ENCODE measurements around the gene PPT2. TPM values are rescaled to one million over a fixed set of nuclear protein-coding genes. Genes with fewer than 3 reads are reported as not detected.

The PPT2 gene
- polyA plus RNA-seq, 1 donor from 2014 or later, result 1.5 TPM

DNA sequence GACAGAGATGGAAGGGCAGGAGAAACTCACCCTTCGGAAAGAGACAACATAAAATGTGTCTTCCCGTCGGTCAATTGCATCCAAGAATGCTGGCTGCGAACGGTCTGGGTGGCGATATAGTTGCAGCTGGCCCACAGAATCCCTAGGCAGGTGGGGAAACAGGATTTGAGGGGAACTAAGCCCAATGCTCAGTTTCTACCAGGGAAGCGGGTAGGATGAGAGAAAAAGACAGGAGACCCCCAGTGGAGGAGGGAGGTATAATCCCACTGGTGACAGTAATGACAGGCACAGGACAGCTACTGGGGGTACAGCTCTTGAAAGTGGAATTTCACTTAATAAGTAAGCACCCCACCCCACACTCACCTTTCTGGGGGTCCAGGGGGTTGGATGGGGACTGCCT, 37.3 kb upstream of the PPT2 start:
- H3K27ac Mint-ChIP-seq, result no peak overlapping the region
- peaks cover 3% of the 10 kb centered on the region for H3K36me3 Mint-ChIP-seq
- H3K4me3 Mint-ChIP-seq, result no peak overlapping the region
- no peaks in the 10 kb centered on the region for H3K27me3 Mint-ChIP-seq
- H3K4me1 Mint-ChIP-seq, result peaks cover 5 to 7% (median 5%) of the 10 kb centered on the region in 3 donors
- no peaks in the 10 kb centered on the region for H3K9me3 Mint-ChIP-seq

DNA sequence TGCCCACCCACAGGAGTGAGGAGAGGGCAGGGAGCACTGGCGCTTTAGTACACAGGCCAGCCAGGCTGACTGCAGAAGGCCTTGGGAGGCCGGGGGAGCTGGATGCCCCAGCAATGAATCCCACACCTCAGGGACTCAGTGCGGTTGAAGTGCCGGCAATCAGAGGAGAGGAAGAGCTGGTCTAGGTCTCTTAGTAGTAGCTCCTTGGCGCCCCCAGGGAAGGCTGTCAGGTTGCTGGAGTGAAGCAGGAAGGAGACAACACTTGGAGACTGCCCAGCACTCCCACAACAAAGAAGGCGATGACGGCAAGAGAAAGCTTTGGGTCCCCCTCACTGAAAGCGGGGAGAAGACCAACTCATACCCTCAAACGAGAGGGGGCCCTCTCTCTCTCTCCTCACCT, 36.5 kb upstream of the PPT2 start:
- Mint-ChIP-seq H3K4me3 (no peak overlapping the region), H3K36me3 (peaks cover 4% of the 10 kb centered on the region), H3K4me1 (peaks cover 5 to 7% (median 5%) of the 10 kb centered on the region in 3 donors), H3K27me3 (no peaks in the 10 kb centered on the region), H3K9me3 (no peaks in the 10 kb centered on the region), H3K27ac (no peak overlapping the region)

DNA sequence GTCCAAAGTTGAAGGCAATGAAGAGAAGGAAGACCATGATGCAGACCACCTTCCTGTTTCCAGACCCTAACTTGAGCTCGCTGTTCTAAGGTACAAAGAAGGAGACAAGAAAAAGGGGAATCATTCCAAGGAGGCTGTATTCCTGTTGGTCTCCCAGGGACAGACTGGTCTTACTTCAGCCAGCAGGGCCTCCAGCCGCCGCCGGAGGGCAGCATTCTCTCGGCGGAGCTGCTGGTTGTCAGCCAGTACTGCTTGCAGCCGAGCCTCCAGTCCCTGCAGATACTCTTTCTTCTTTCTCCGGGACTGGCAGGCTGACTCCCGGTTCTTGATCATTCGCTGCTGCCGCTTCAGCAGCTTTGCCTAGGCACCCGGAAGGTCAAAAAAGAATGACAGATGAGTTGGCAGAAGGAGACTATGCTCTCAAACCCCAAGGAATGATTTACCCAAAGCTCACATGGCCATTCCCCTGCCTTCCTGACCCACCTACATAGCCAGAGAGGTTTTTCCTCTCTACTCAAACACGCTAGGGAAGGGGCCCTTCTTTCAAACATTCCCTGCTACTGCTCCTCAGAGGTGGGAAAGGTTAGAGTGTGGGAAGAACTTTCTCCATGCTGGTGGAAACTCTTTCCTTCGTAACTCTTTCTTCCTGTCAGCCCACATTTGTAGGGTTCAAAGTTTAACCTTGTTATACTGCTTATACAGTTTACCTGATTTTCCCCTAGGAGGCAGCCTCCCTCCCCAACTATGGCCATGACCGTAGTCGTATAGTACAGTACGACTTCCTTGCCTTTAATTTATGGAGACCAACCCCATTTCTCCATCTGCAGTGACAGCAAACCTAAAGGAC, 34.9 kb upstream of the PPT2 start:
- Mint-ChIP-seq H3K27ac (peak overlapping the region in 1 of 3 donors; percentile 52), H3K36me3 (peaks cover 4% of the 10 kb centered on the region), H3K9me3 (no peaks in the 10 kb centered on the region), H3K27me3 (no peaks in the 10 kb centered on the region), H3K4me3 (peak overlapping the region in 1 of 4 donors; percentile 39), H3K4me1 (peaks cover 4 to 8% (median 5%) of the 10 kb centered on the region in 3 donors)

- Mint-ChIP-seq H3K27me3 (no peaks in the 10 kb centered on the region), H3K27ac (peak overlapping the region in 1 of 3 donors; percentile 20), H3K36me3 (peaks cover 4% of the 10 kb centered on the region), H3K4me1 (peaks cover 5 to 14% (median 6%) of the 10 kb centered on the region in 3 donors), H3K9me3 (no peaks in the 10 kb centered on the region), H3K4me3 (peak overlapping the region in 1 of 4 donors; percentile 61)
Observed at GRCh38 chr6:32120573-32121059, 33.3 kb upstream of the PPT2 start.

GRCh38 chr6:32123681-32124080, 30.3 kb upstream of the PPT2 start:
- Mint-ChIP-seq H3K36me3 (peaks cover 7% of the 10 kb centered on the region), H3K27me3 (no peaks in the 10 kb centered on the region), H3K27ac (peak overlapping the region in 1 of 3 donors; percentile 39), H3K9me3 (no peaks in the 10 kb centered on the region), H3K4me1 (peaks cover 16 to 30% (median 21%) of the 10 kb centered on the region in 3 donors), H3K4me3 (no peak overlapping the region)

DNA sequence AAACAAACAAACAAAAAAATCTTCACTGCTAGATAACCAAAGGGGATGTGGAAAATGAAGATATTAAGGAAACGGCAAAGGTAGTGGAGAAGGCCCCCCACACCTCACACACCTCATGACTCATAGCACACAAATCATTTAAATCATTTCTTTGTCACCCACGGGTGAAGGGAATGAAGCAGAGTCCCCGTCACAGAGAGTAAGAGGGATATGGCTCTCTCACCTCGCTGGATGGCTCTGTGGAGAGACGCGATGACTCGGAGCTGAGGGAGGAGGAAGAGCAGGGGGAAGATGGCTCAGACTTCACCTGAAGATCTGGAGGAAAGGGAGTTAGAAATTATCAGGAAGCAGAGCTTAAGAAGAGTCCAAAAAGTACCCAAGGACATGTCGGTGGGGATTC, 27.1 kb upstream of the PPT2 start:
- peak overlapping the region; percentile 76 to 100 (median 96) for H3K4me3 Mint-ChIP-seq
- H3K27me3 Mint-ChIP-seq, result no peaks in the 10 kb centered on the region
- peaks cover 0 to 2% (median 0%) of the 10 kb centered on the region in 3 donors for H3K9me3 Mint-ChIP-seq
- peaks cover 20 to 39% (median 24%) of the 10 kb centered on the region in 3 donors for H3K4me1 Mint-ChIP-seq
- peak overlapping the region; percentile 39 to 98 (median 89) for H3K27ac Mint-ChIP-seq
- peaks cover 6% of the 10 kb centered on the region for H3K36me3 Mint-ChIP-seq

GRCh38 chr6:32127409-32127716, 26.6 kb upstream of the PPT2 start:
- H3K4me3 Mint-ChIP-seq, result peak overlapping the region; percentile 93 to 100 (median 100)
- peaks cover 6% of the 10 kb centered on the region for H3K36me3 Mint-ChIP-seq
- peaks cover 0 to 2% (median 0%) of the 10 kb centered on the region in 3 donors for H3K9me3 Mint-ChIP-seq
- H3K27me3 Mint-ChIP-seq, result peaks cover 2% of the 10 kb centered on the region
- peak overlapping the region; percentile 89 to 98 (median 92) for H3K27ac Mint-ChIP-seq
- H3K4me1 Mint-ChIP-seq, result peaks cover 20 to 39% (median 24%) of the 10 kb centered on the region in 3 donors

GRCh38 chr6:32127717-32128592, 26.0 kb upstream of the PPT2 start, which contains the start of gene ATF6B:
Gene ATF6B (minus strand): TSS chr6:32128246. CDS start chr6:32128207, 39 bp downstream.
- H3K27me3 Mint-ChIP-seq, result peaks cover 3% of the 10 kb centered on the region
- H3K9me3 Mint-ChIP-seq, result peaks cover 0 to 2% (median 0%) of the 10 kb centered on the region in 3 donors
- peaks cover 20 to 39% (median 24%) of the 10 kb centered on the region in 3 donors for H3K4me1 Mint-ChIP-seq
- H3K27ac Mint-ChIP-seq, result peak within 1 kb of the TSS; percentile 89 to 98 (median 92)
- peak within 1 kb of the TSS; percentile 93 to 100 (median 100) for H3K4me3 Mint-ChIP-seq
- peaks cover 6% of the 10 kb centered on the region for H3K36me3 Mint-ChIP-seq

GRCh38 chr6:32128751-32129296, 25.1 kb upstream of the PPT2 start:
- H3K4me1 Mint-ChIP-seq, result peaks cover 20 to 37% (median 24%) of the 10 kb centered on the region in 3 donors
- peaks cover 6% of the 10 kb centered on the region for H3K36me3 Mint-ChIP-seq
- peaks cover 4% of the 10 kb centered on the region for H3K27me3 Mint-ChIP-seq
- peak overlapping the region; percentile 93 to 100 (median 100) for H3K4me3 Mint-ChIP-seq
- H3K9me3 Mint-ChIP-seq, result peaks cover 0 to 2% (median 0%) of the 10 kb centered on the region in 3 donors
- H3K27ac Mint-ChIP-seq, result peak overlapping the region; percentile 89 to 98 (median 92)

GRCh38 chr6:32129297-32130088, 24.4 kb upstream of the PPT2 start:
- Mint-ChIP-seq H3K36me3 (peaks cover 6% of the 10 kb centered on the region), H3K9me3 (peaks cover 0 to 2% (median 0%) of the 10 kb centered on the region in 3 donors), H3K4me1 (peaks cover 18 to 33% (median 24%) of the 10 kb centered on the region in 3 donors), H3K4me3 (peak overlapping the region; percentile 86 to 98 (median 94)), H3K27me3 (peaks cover 5% of the 10 kb centered on the region), H3K27ac (peak overlapping the region; percentile 77 to 95 (median 91))

- Mint-ChIP-seq H3K27me3 (peaks cover 9% of the 10 kb centered on the region), H3K4me1 (peaks cover 15 to 28% (median 24%) of the 10 kb centered on the region in 3 donors), H3K27ac (peak overlapping the region in 1 of 3 donors; percentile 27), H3K36me3 (peaks cover 6% of the 10 kb centered on the region), H3K9me3 (peaks cover 0 to 2% (median 0%) of the 10 kb centered on the region in 3 donors), H3K4me3 (peak overlapping the region; percentile 39 to 56 (median 50))
Observed at GRCh38 chr6:32131439-32131948, 22.4 kb upstream of the PPT2 start.

DNA sequence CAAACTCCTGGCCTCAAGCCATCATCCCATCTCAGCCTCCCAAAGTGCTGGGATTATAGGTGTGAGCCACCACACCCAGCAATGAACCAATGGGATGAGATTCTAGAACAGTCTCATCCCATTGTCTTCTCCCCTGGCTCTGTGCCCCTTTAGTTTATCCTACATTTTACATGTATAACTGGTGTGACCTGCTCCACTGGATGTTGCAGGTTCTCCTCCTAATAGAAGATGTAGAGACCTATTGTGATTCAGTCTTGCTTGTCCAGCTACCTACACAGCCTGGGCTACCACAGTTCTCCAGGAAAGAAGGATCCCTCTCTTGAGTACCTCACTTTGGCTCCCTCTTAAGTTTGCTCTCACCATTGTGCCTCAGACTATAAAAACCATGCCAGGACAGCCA, 21.8 kb upstream of the PPT2 start:
- Mint-ChIP-seq H3K36me3 (peaks cover 3% of the 10 kb centered on the region), H3K9me3 (peaks cover 0 to 2% (median 0%) of the 10 kb centered on the region in 3 donors), H3K27me3 (peaks cover 9% of the 10 kb centered on the region), H3K27ac (no peak overlapping the region), H3K4me1 (peaks cover 11 to 23% (median 20%) of the 10 kb centered on the region in 3 donors), H3K4me3 (peak overlapping the region in 1 of 4 donors; percentile 18)

DNA sequence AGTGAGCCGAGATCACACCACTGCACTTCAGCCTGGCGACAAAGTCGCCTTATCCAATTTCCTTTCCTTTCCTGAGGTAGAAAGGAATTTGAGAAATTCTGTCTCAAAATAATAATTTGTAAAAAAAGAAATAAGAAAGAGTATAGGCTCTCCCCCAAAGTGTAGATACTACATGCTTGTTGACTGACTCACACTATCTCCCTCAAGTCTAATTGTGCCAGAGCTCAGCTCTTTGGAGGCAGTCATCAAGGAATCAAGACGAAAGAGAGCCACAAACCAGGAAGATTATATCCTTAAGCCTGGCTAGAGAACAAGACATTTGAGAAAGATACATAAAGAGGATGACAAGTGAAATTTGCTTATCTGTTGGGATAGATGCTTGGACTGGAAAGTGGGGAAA, 20.2 kb upstream of the PPT2 start:
- peaks cover 0 to 2% (median 0%) of the 10 kb centered on the region in 3 donors for H3K9me3 Mint-ChIP-seq
- no peak overlapping the region for H3K27ac Mint-ChIP-seq
- no peaks in the 10 kb centered on the region for H3K36me3 Mint-ChIP-seq
- H3K27me3 Mint-ChIP-seq, result peaks cover 9% of the 10 kb centered on the region
- H3K4me1 Mint-ChIP-seq, result peaks cover 3 to 13% (median 12%) of the 10 kb centered on the region in 3 donors
- no peak overlapping the region for H3K4me3 Mint-ChIP-seq
